SK-N-SH treated with all-trans-retinoic acid at 6 μM for 48 hours (cell line): Measurements from ENCODE around the gene SCIMP.
"Not testable (repeated sequence)": the region's sequence is repeated elsewhere in the genome, so short reads cannot be mapped to it uniquely, and the experiment has no call there.

ENCODE experiments used
- CREB5 ChIP-seq: fragments of 250-450 bp; sonication (Bioruptor Pico); IDR thresholded peaks from 2 replicates; pipeline ENCODE4 v1.5.1; 2020; ENCODE audit warnings: low read depth, mild to moderate bottlenecking, moderate library complexity
- ESRRG ChIP-seq: fragments of 250-450 bp; sonication (Bioruptor Pico); IDR thresholded peaks from 2 replicates; pipeline ENCODE4 v1.6.1; 2021; ENCODE audit warnings: mild to moderate bottlenecking
- ZNF70 ChIP-seq: fragments of 450-650 bp; formaldehyde crosslinking; IDR thresholded peaks from 2 replicates; pipeline ENCODE4 v1.5.0; 2020; ENCODE audit warnings: mild to moderate bottlenecking, moderate library complexity

GRCh38 chr17:5165791-5166564, 68.7 kb downstream of the SCIMP start:
- TF ChIP-seq ZNF70; CREB5 (CRISPR knock-in tag); ESRRG (CRISPR knock-in tag): not testable (repeated sequence)
